IPS-18c (cell line): Measurements from ENCODE around the gene PICK1.
"Not testable (repeated sequence)": the region's sequence is repeated elsewhere in the genome, so short reads cannot be mapped to it uniquely, and the experiment has no call there.

Experiments used
- H3K4me3 ChIP-seq: 2 replicates; pipeline ENCODE4 v1.7.0; 2013; ENCODE audit warnings: low read depth, mild to moderate bottlenecking, low read length, moderate library complexity; ENCODE audit not compliant: insufficient read depth
- H3K9me3 ChIP-seq: one replicate; pipeline ENCODE4 v1.6.1; 2013; ENCODE audit warnings: mild to moderate bottlenecking, low read length, moderate library complexity; ENCODE audit not compliant: control insufficient read depth, insufficient read depth

The PICK1 gene

GRCh38 chr22:38028344-38029130 lies 28.7 kb upstream of the PICK1 start:
- H3K4me3 ChIP-seq, result no peak overlapping the region
- H3K9me3 ChIP-seq, result peaks cover 2% of the 10 kb centered on the region

GRCh38 chr22:38029370-38029769 lies 27.8 kb upstream of the PICK1 start:
- no peak overlapping the region for H3K4me3 ChIP-seq
- peaks cover 2% of the 10 kb centered on the region for H3K9me3 ChIP-seq

- no peak overlapping the region for H3K4me3 ChIP-seq
- H3K9me3 ChIP-seq, result peaks cover 2% of the 10 kb centered on the region
Observed at GRCh38 chr22:38029901-38030300, 27.3 kb upstream of the PICK1 start.

GRCh38 chr22:38030311-38031133 lies 26.7 kb upstream of the PICK1 start:
- H3K4me3 ChIP-seq, result no peak overlapping the region
- peaks cover 2% of the 10 kb centered on the region for H3K9me3 ChIP-seq

GRCh38 chr22:38031491-38031890 lies 25.7 kb upstream of the PICK1 start:
- H3K9me3 ChIP-seq, result peaks cover 2% of the 10 kb centered on the region
- H3K4me3 ChIP-seq, result no peak overlapping the region

- peaks cover 2% of the 10 kb centered on the region for H3K9me3 ChIP-seq
- H3K4me3 ChIP-seq, result no peak overlapping the region; the same call in 1 of the 2 replicates
Observed at GRCh38 chr22:38032681-38033521, 24.3 kb upstream of the PICK1 start.

- H3K9me3 ChIP-seq, result peaks cover 2% of the 10 kb centered on the region
- H3K4me3 ChIP-seq, result peak overlapping the region; percentile 3; the same call in 1 of the 2 replicates
Observed at GRCh38 chr22:38033522-38034277, 23.5 kb upstream of the PICK1 start.

- Histone ChIP-seq H3K4me3 (no peak overlapping the region), H3K9me3 (peaks cover 2% of the 10 kb centered on the region)
Observed at GRCh38 chr22:38034278-38034882, 22.8 kb upstream of the PICK1 start.

- 0 out of 2 replicates have a peak overlapping the region, but pooled peaks have one; percentile 16 for H3K4me3 ChIP-seq
- H3K9me3 ChIP-seq, result peaks cover 2% of the 10 kb centered on the region
Observed at GRCh38 chr22:38034884-38035529, 22.2 kb upstream of the PICK1 start.

- peaks cover 2% of the 10 kb centered on the region for H3K9me3 ChIP-seq
- H3K4me3 ChIP-seq, result no peak overlapping the region
Observed at GRCh38 chr22:38035530-38035885, 21.7 kb upstream of the PICK1 start.

- H3K4me3 ChIP-seq, result no peak overlapping the region
- H3K9me3 ChIP-seq, result peaks cover 2% of the 10 kb centered on the region
Observed at GRCh38 chr22:38036392-38037062, 20.7 kb upstream of the PICK1 start.

- not testable (repeated sequence) for H3K4me3 ChIP-seq, H3K9me3 ChIP-seq
Observed at GRCh38 chr22:38037367-38038150, 19.6 kb upstream of the PICK1 start.

- peaks cover 2% of the 10 kb centered on the region for H3K9me3 ChIP-seq
- H3K4me3 ChIP-seq, result no peak overlapping the region
Observed at GRCh38 chr22:38038426-38038825, 18.8 kb upstream of the PICK1 start.

- H3K9me3 ChIP-seq, result no peaks in the 10 kb centered on the region
- no peak overlapping the region for H3K4me3 ChIP-seq
Observed at GRCh38 chr22:38038890-38039812, 18.1 kb upstream of the PICK1 start.
